HepG2 (cell line): ENCODE data around the gene PYCR2. TPM values are rescaled to one million over a fixed set of nuclear protein-coding genes. Genes with fewer than 3 reads are reported as not detected.

Source experiments
- ATAC-seq: fragments of 200-7000 bp; cut with Tn5 transposase; 3 replicates; pipeline ENCODE4 v1.9.1; 2020; ENCODE audit warnings: mild to moderate bottlenecking, moderate library complexity
- BruUV-seq: library from RNA; stranded (reverse); fragments of 400-500 nt; replicated peaks from 2 replicates; lab custom pipeline; 2021; lab: Mats Ljungman, UMichigan
- CTCF ChIA-PET: fragments of 300-600 bp; formaldehyde crosslinking; extraction: SDS; loops from one replicate; lab custom pipeline; 2021; ENCODE audit warnings: low total read pairs, inconsistent platforms, low intra/inter-chr PET ratio; lab: Yijun Ruan, JAX
- POLR2A ChIA-PET: fragments of 350-600 bp; sonication (Branson Sonifier 250); formaldehyde crosslinking; loops from one replicate; lab custom pipeline; 2020; ENCODE audit warnings: antibody characterized with exemption, inconsistent platforms; lab: Yijun Ruan, JAX
- DNase-seq: peaks from one replicate; pipeline ENCODE4 v3.0.0-alpha.2; 2015; ENCODE audit warnings: low spot score
- FAIRE-seq: peaks from 3 replicates; lab custom pipeline; 2011; peaks lifted over from hg19 to GRCh38; lab: Jason Lieb, UNC
- H2AFZ ChIP-seq: one replicate; pipeline ENCODE4 v1.6.1; 2011; ENCODE audit warnings: low read length, inconsistent platforms
- H3K27ac ChIP-seq: fragments of 300-600 bp; 3 replicates; pipeline ENCODE4 v1.8.0; 2011; ENCODE audit warnings: mixed run types, mild to moderate bottlenecking, mixed read lengths, low read length, inconsistent platforms; ENCODE audit not compliant: insufficient read depth; ENCODE audit errors: extremely low read length
- H3K27me3 ChIP-seq, 2 experiments: fragments of 200-600 bp in 1 of 2; 2 replicates in 1 of 2; 3 replicates in 1 of 2; pipeline versions ENCODE4 v1.6.0 to v1.8.0; 2011; ENCODE audit warnings: low read length in 2 of 2, mild to moderate bottlenecking in 2 of 2, moderate library complexity in 2 of 2, inconsistent platforms in 1 of 2; ENCODE audit not compliant: insufficient read depth in 2 of 2, control insufficient read depth in 1 of 2
- H3K36me3 ChIP-seq, 2 experiments: fragments of 200-600 bp in 1 of 2; replicated peaks in 1 of 2; 2 replicates in 1 of 2; 3 replicates in 1 of 2; pipeline versions ENCODE4 v1.5.1 to v1.8.0; 2011; ENCODE audit warnings: low read length in 2 of 2, inconsistent platforms in 1 of 2; ENCODE audit not compliant: insufficient read depth in 2 of 2, control insufficient read depth in 1 of 2
- H3K4me1 ChIP-seq: 2 replicates; pipeline ENCODE4 v1.5.1; 2012; ENCODE audit warnings: low read length, inconsistent platforms; ENCODE audit not compliant: insufficient read depth
- H3K4me2 ChIP-seq: 2 replicates; pipeline ENCODE4 v1.6.0; 2011; ENCODE audit warnings: low read depth, low read length, inconsistent platforms
- H3K4me3 ChIP-seq, 3 experiments: fragments of 200-600 bp in 1 of 3; sonication (generic), shearing (Covaris generic) in 1 of 3; replicated peaks in 1 of 3; 2 replicates each; pipeline ENCODE4 v1.5.1; 2011 to 2016; ENCODE audit warnings: low read length in 3 of 3, inconsistent platforms in 2 of 3, low read depth in 2 of 3, mild to moderate bottlenecking in 2 of 3, control low read depth in 1 of 3, mixed read lengths in 1 of 3; ENCODE audit not compliant: insufficient read depth in 1 of 3
- H3K79me2 ChIP-seq: one replicate; pipeline ENCODE4 v1.6.1; 2011; ENCODE audit warnings: low read length, inconsistent platforms; ENCODE audit not compliant: insufficient read depth
- H3K9ac ChIP-seq: 2 replicates; pipeline ENCODE4 v1.6.0; 2011; ENCODE audit warnings: mild to moderate bottlenecking, low read depth, low read length, inconsistent platforms; ENCODE audit not compliant: insufficient read depth
- H3K9me3 ChIP-seq: 2 replicates; pipeline ENCODE4 v1.5.1; 2012; ENCODE audit warnings: mild to moderate bottlenecking, low read length
- H4K20me1 ChIP-seq: 2 replicates; pipeline ENCODE4 v1.6.0; 2011; ENCODE audit warnings: inconsistent platforms, mild to moderate bottlenecking, low read length, moderate library complexity; ENCODE audit not compliant: insufficient read depth
- CREB1 ChIP-seq, 2 experiments: fragments of 450-650 bp in 1 of 2; IDR thresholded peaks; 2 replicates each; pipeline ENCODE4 v1.6.1; 2016 to 2017; ENCODE audit warnings: control low read depth in 1 of 2, mild to moderate bottlenecking in 1 of 2, missing compliant biosample characterization in 1 of 2, missing genetic modification characterization in 1 of 2
- NFAT5 ChIP-seq: sonication (generic); formaldehyde crosslinking; IDR thresholded peaks from 2 replicates; pipeline ENCODE4 v1.4.0; 2020; ENCODE audit warnings: missing genetic modification reagents
- WGBS: methylation state at CpG from one replicate; pipeline ENCODE4 v1.1.6; 2017; ENCODE audit warnings: low lambda C conversion rate; 5-methylcytosine and 5-hydroxymethylcytosine counted together
- in situ Hi-C: cut with HindIII; loops from 2 replicates; pipeline ENCODE4 v1.10.0; 2017; ENCODE audit warnings: low pct_unique_long_range_greater_than_20kb; ENCODE audit not compliant: extremely low pct_ligation_motif_present
- intact Hi-C: fragments of 100-400 bp; cut with micrococcal nuclease; formaldehyde crosslinking; loops from one replicate; pipeline ENCODE4 v1.10.0; 2022; ENCODE audit not compliant: unreplicated experiment
- polyA plus RNA-seq, 8 experiments: library from polyadenylated mRNA; depleted of rRNA in 3 of 8; stranded (reverse) in 7 of 8; unstranded in 1 of 8; fragments of >200 nt; fragmentation: Illumina TruSeq in 4 of 8; extraction: Trizol in 4 of 8; gene quantifications; 2 replicates each; pipeline versions ENCODE4 v1.2.1 to v1.2.3, GENCODE V29; 2011 to 2016; ENCODE audit warnings: low read depth in 4 of 8, missing spikeins in 1 of 8, mixed read lengths in 1 of 8; ENCODE audit not compliant: insufficient read depth in 1 of 8
- total RNA-seq, 5 experiments: library from RNA; depleted of rRNA; stranded (reverse); fragments of >200 nt; fragmentation: Illumina TruSeq; extraction: Trizol; gene quantifications; 2 replicates each; pipeline ENCODE4 v1.2.3, GENCODE V29; 2016; ENCODE audit warnings: low read depth in 1 of 5

PYCR2 gene
- total and polyA plus RNA-seq, 2 of the 13 experiments (the other 11 are each of a cell fraction or from before 2014, with no cell fraction given) = 47.2 to 47.8 TPM

GRCh38 chr1:225934711-225935110, 10.7 kb upstream of the PYCR2 start:
- in situ Hi-C loops = no loop called here
- no peak overlapping the region for H3K9ac ChIP-seq
- H4K20me1 ChIP-seq = no peaks in the 10 kb centered on the region
- no peaks in the 10 kb centered on the region for H3K79me2 ChIP-seq
- H3K9me3 ChIP-seq = no peaks in the 10 kb centered on the region
- FAIRE-seq = no peak
- no peak overlapping the region for H2AFZ ChIP-seq
- H3K27ac ChIP-seq = no peak overlapping the region
- H3K4me1 ChIP-seq = peaks cover 25% of the 10 kb centered on the region
- TF ChIP-seq NFAT5 (CRISPR knock-in tag) (no peak), CREB1 (IDR thresholded peaks at IDR 0.05) (peak; percentile 35; the same call in 1 of the 2 replicates), CREB1 (CRISPR knock-in tag; IDR thresholded peaks at IDR 0.05) (no peak)
- ChIA-PET CTCF (no interaction called here), POLR2A (interaction anchor here (1.1 kb wide), 1 partner anchor 12 kb away, joined by 6 read pairs; no protein-coding TSS in a partner anchor)
- BruUV-seq = no TSS peak
- no peak for DNase-seq
- 67% methylated on average over 5 of the region's 5 CpGs for WGBS
- H3K4me3 ChIP-seq = no peak overlapping the region
- intact Hi-C loops = no loop called here
- H3K27me3 ChIP-seq = no peaks in the 10 kb centered on the region
- ATAC-seq = no peak
- H3K4me2 ChIP-seq = no peak overlapping the region
- H3K36me3 ChIP-seq = no peaks in the 10 kb centered on the region
